Lung microvascular endothelial cell (primary cell): ENCODE results near the gene RXFP4. TPM values are rescaled to one million over a fixed set of nuclear protein-coding genes. Genes with fewer than 3 reads are reported as not detected.
A peak's percentile ranks its signal among the peaks of the same experiment; 100 is the strongest.

ENCODE experiments used
- DNase-seq, 2 donors: peaks; one replicate each; pipeline versions ENCODE4 v3.0.0 to v3.0.0-alpha.2; 2010; ENCODE audit warnings: low read depth in 2 of 2
- total RNA-seq: library from RNA; depleted of rRNA; stranded (reverse); fragments of >200 nt; gene quantifications from 2 replicates; pipeline ENCODE4 v1.2.1, GENCODE V29; 2014

RXFP4 gene
- total RNA-seq, 1 donor from 2014 or later, result not detected

GRCh38 chr1:155960081-155960745, 18.8 kb downstream of the RXFP4 start:
- DNase-seq, result no peak

- DNase-seq, result peak; percentile 92 to 98
Observed at GRCh38 chr1:155961937-155962336, 20.5 kb downstream of the RXFP4 start.

- peak in 1 of 2 donors; percentile 60 for DNase-seq
Observed at GRCh38 chr1:155962599-155963211, 21.3 kb downstream of the RXFP4 start.

GRCh38 chr1:155964193-155964592, 22.8 kb downstream of the RXFP4 start:
- no peak for DNase-seq

- DNase-seq, result no peak
Observed at GRCh38 chr1:155966135-155966534, 24.7 kb downstream of the RXFP4 start.

- DNase-seq, result no peak
Observed at GRCh38 chr1:155966750-155967149, 25.3 kb downstream of the RXFP4 start.

- DNase-seq, result peak; percentile 77 to 79
Observed at GRCh38 chr1:155967341-155968050, 26.1 kb downstream of the RXFP4 start.

GRCh38 chr1:155968051-155968400, 26.6 kb downstream of the RXFP4 start:
- no peak for DNase-seq

- no peak for DNase-seq
Observed at GRCh38 chr1:155968670-155969069, 27.2 kb downstream of the RXFP4 start.

- no peak for DNase-seq
Observed at GRCh38 chr1:155969377-155969791, 27.9 kb downstream of the RXFP4 start.

GRCh38 chr1:155970531-155971167, 29.2 kb downstream of the RXFP4 start:
- DNase-seq, result peak; percentile 55 to 82

GRCh38 chr1:155971910-155972809, 30.7 kb downstream of the RXFP4 start:
- DNase-seq, result no peak

GRCh38 chr1:155973723-155974122, 32.3 kb downstream of the RXFP4 start:
- DNase-seq, result no peak

GRCh38 chr1:155974208-155975115, 33.0 kb downstream of the RXFP4 start:
- no peak for DNase-seq

- no peak for DNase-seq
Observed at GRCh38 chr1:155975375-155976061, 34.1 kb downstream of the RXFP4 start.

GRCh38 chr1:155976062-155976912, 34.8 kb downstream of the RXFP4 start:
- DNase-seq, result no peak

GRCh38 chr1:155976913-155977689, 35.7 kb downstream of the RXFP4 start:
- no peak for DNase-seq
